CD14-positive monocyte (primary cell): ENCODE results near the gene ATP1A3. TPM values are rescaled to one million over a fixed set of nuclear protein-coding genes. Genes with fewer than 3 reads are reported as not detected.

Experiments
- DNase-seq, 3 donors: peaks; one replicate each; pipeline ENCODE4 v3.0.0-alpha.2; 2011 to 2022
- H2AFZ ChIP-seq: 2 replicates; pipeline ENCODE4 v1.6.0; 2012; ENCODE audit warnings: mild to moderate bottlenecking, low read depth, low read length, inconsistent platforms; ENCODE audit not compliant: insufficient read depth, poor library complexity, severe bottlenecking
- H3K27ac ChIP-seq, 2 donors: 1 replicate in 1 of 2; 2 replicates in 1 of 2; pipeline ENCODE4 v1.5.1; 2012 to 2013; ENCODE audit warnings: low read length in 2 of 2, control low read depth in 1 of 2, inconsistent platforms in 1 of 2, low read depth in 1 of 2, mild to moderate bottlenecking in 1 of 2
- H3K27me3 ChIP-seq, 2 donors: one replicate each; pipeline versions ENCODE4 v1.6.0 to v1.6.1; 2011 to 2013; ENCODE audit warnings: low read length in 2 of 2; ENCODE audit not compliant: control insufficient read depth in 2 of 2, insufficient read depth in 2 of 2
- H3K36me3 ChIP-seq, 2 donors: replicated peaks in 1 of 2; 1 replicate in 1 of 2; 2 replicates in 1 of 2; pipeline versions ENCODE4 v1.5.1 to v1.6.1; 2012 to 2013; ENCODE audit warnings: low read length in 2 of 2, control low read depth in 1 of 2, inconsistent platforms in 1 of 2, mild to moderate bottlenecking in 1 of 2; ENCODE audit not compliant: insufficient read depth in 2 of 2, control insufficient read depth in 1 of 2
- H3K4me1 ChIP-seq, 2 donors: 1 replicate in 1 of 2; 2 replicates in 1 of 2; pipeline versions ENCODE4 v1.5.1 to v1.6.1; 2012 to 2013; ENCODE audit warnings: low read length in 2 of 2, control low read depth in 1 of 2, inconsistent platforms in 1 of 2, mild to moderate bottlenecking in 1 of 2, moderate library complexity in 1 of 2; ENCODE audit not compliant: insufficient read depth in 2 of 2, control insufficient read depth in 1 of 2
- H3K4me2 ChIP-seq: replicated peaks from 2 replicates; pipeline ENCODE3; 2012; ENCODE audit warnings: low read length, moderate library complexity, mild to moderate bottlenecking; ENCODE audit not compliant: poor library complexity, severe bottlenecking; ENCODE audit errors: extremely low read depth
- H3K4me3 ChIP-seq, 3 experiments: fragments of 200-600 bp in 1 of 3; sonication (generic) in 1 of 3; replicated peaks in 1 of 3; 1 replicate in 2 of 3; 2 replicates in 1 of 3; pipeline ENCODE4 v1.5.1; 2011 to 2013; ENCODE audit warnings: low read length in 3 of 3, mild to moderate bottlenecking in 3 of 3, control low read depth in 2 of 3, low read depth in 2 of 3, inconsistent platforms in 1 of 3, moderate library complexity in 1 of 3
- H3K79me2 ChIP-seq: 2 replicates; pipeline ENCODE4 v1.6.0; 2012; ENCODE audit warnings: mild to moderate bottlenecking, control low read depth, inconsistent platforms, low read length, moderate library complexity; ENCODE audit not compliant: insufficient read depth
- H3K9ac ChIP-seq: 2 replicates; pipeline ENCODE4 v1.6.0; 2017; ENCODE audit warnings: low read length, mild to moderate bottlenecking; ENCODE audit not compliant: insufficient read depth, poor library complexity, severe bottlenecking
- H3K9me3 ChIP-seq, 2 donors: replicated peaks in 1 of 2; 1 replicate in 1 of 2; 2 replicates in 1 of 2; pipeline versions ENCODE4 v1.5.1 to v1.6.1; 2012 to 2013; ENCODE audit warnings: low read length in 2 of 2, control low read depth in 1 of 2; ENCODE audit not compliant: control insufficient read depth in 1 of 2, insufficient read depth in 1 of 2
- H4K20me1 ChIP-seq: 2 replicates; pipeline ENCODE4 v1.6.0; 2012; ENCODE audit warnings: mild to moderate bottlenecking, low read length, control low read depth, moderate library complexity; ENCODE audit not compliant: insufficient read depth
- H3K27ac Mint-ChIP-seq, 7 donors: one replicate each; pipeline ENCODE4 v1.8.0; 2020; ENCODE audit warnings: mild to moderate bottlenecking in 7 of 7, mixed read lengths in 7 of 7, moderate library complexity in 6 of 7, inconsistent platforms in 2 of 7
- H3K27me3 Mint-ChIP-seq, 3 donors: one replicate each; pipeline ENCODE4 v1.8.0; 2021 to 2022; ENCODE audit warnings: low read depth in 3 of 3, mild to moderate bottlenecking in 3 of 3, mixed read lengths in 3 of 3, moderate library complexity in 3 of 3, inconsistent platforms in 1 of 3
- H3K36me3 Mint-ChIP-seq, 2 donors: one replicate each; pipeline ENCODE4 v1.8.0; 2020; ENCODE audit warnings: mixed read lengths in 2 of 2, inconsistent platforms in 1 of 2, mild to moderate bottlenecking in 1 of 2
- H3K4me1 Mint-ChIP-seq: one replicate; pipeline ENCODE4 v1.8.0; 2020; ENCODE audit warnings: mild to moderate bottlenecking, mixed read lengths
- H3K4me3 Mint-ChIP-seq, 2 donors: one replicate each; pipeline ENCODE4 v1.8.0; 2020; ENCODE audit warnings: mild to moderate bottlenecking in 2 of 2, mixed read lengths in 2 of 2, moderate library complexity in 1 of 2
- H3K9me3 Mint-ChIP-seq, 7 donors: one replicate each; pipeline ENCODE4 v1.8.0; 2020 to 2022; ENCODE audit warnings: mixed read lengths in 7 of 7, mild to moderate bottlenecking in 6 of 7, moderate library complexity in 6 of 7, inconsistent platforms in 2 of 7
- CTCF ChIP-seq: fragments of 200-600 bp; IDR thresholded peaks from one replicate; pipeline ENCODE4 v1.8.0; 2022; ENCODE audit warnings: antibody characterized with exemption, mild to moderate bottlenecking
- WGBS: methylation state at CpG from one replicate; pipeline ENCODE4 v1.1.5; 2013; ENCODE audit warnings: missing lambda C conversion rate; ENCODE audit not compliant: insufficient coverage; 5-methylcytosine and 5-hydroxymethylcytosine counted together
- intact Hi-C, 2 donors: fragments of 100-400 bp; cut with micrococcal nuclease; formaldehyde crosslinking; loops; one replicate each; pipeline versions ENCODE4 v1.15.0 to v1.15.1; 2023
- polyA plus RNA-seq, 3 donors: library from polyadenylated mRNA; depleted of rRNA in 1 of 3; unstranded in 2 of 3; stranded (reverse) in 1 of 3; fragments of 300-500 nt in 2 of 3; fragments of >200 nt in 1 of 3; fragmentation: Illumina TruSeq in 2 of 3; gene quantifications; 1 replicate in 2 of 3; 2 replicates in 1 of 3; pipeline ENCODE4 v1.2.3, GENCODE V29; 2012 to 2021

ATP1A3 gene
- polyA plus RNA-seq, 3 donors: 0.07 to 0.10 TPM; not detected in 1

DNA sequence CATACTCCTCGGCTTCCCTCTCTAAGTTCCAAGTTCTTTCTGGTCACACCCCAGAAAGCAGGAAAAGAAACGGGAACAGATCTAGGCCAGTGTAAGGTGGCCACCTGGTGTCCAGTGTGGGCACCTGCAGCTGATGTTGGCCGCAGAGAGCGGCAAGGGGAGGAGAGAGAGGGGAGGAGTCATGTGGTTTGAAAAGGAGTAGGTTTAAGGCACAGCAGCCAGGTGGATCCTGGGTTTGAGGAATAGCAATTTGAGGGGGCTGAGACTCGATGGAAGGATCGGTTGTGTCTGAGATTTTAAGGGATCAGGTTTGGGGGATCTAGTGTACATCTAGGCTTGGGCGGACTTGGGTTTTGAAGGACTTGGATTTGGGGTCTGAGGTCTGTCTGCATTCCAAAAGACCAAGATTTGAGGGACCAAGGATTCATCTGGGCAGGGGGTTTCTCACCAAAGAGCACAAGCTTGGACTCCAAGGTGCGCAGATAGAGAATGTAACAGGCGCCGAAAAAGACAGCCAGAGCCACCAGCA, 36.1 kb downstream of the ATP1A3 start:
- intact Hi-C loops: loop anchor here (5.0 kb wide), 2 partner anchors 76 to 96 kb away; partner anchors contain the start of genes RPS19 (in 2 of the 2) and ARHGEF1 (in 1 of the 2)
- peaks cover 0 to 2% (median 0%) of the 10 kb centered on the region in 7 donors for H3K9me3 Mint-ChIP-seq
- peak overlapping the region; percentile 97 for H3K4me2 ChIP-seq
- H3K4me3 ChIP-seq: peak overlapping the region; percentile 66 to 91 (median 91)
- peak; percentile 64 to 73 (median 69) for DNase-seq
- H4K20me1 ChIP-seq: peaks cover 4% of the 10 kb centered on the region
- peaks cover 0 to 6% (median 1%) of the 10 kb centered on the region in 3 donors for H3K27me3 Mint-ChIP-seq
- peaks cover 17 to 24% of the 10 kb centered on the region in 2 donors for H3K36me3 Mint-ChIP-seq
- peak overlapping the region; percentile 94 for H2AFZ ChIP-seq
- WGBS: 22% methylated on average over 9 of the region's 10 CpGs
- no peaks in the 10 kb centered on the region for H3K79me2 ChIP-seq
- H3K4me1 Mint-ChIP-seq: peaks cover 23% of the 10 kb centered on the region
- H3K27ac ChIP-seq: peak overlapping the region in 1 of 2 donors; percentile 84
- no peak overlapping the region for H3K9ac ChIP-seq
- no peaks in the 10 kb centered on the region for H3K27me3 ChIP-seq
- peaks cover 21 to 25% of the 10 kb centered on the region in 2 donors for H3K4me1 ChIP-seq
- peak overlapping the region; percentile 71 to 93 (median 84) for H3K27ac Mint-ChIP-seq
- H3K4me3 Mint-ChIP-seq: peak overlapping the region; percentile 82 to 93
- peak; percentile 88 for TF ChIP-seq CTCF
- peaks cover 0 to 16% of the 10 kb centered on the region in 2 donors for H3K36me3 ChIP-seq
- no peaks in the 10 kb centered on the region for H3K9me3 ChIP-seq

DNA sequence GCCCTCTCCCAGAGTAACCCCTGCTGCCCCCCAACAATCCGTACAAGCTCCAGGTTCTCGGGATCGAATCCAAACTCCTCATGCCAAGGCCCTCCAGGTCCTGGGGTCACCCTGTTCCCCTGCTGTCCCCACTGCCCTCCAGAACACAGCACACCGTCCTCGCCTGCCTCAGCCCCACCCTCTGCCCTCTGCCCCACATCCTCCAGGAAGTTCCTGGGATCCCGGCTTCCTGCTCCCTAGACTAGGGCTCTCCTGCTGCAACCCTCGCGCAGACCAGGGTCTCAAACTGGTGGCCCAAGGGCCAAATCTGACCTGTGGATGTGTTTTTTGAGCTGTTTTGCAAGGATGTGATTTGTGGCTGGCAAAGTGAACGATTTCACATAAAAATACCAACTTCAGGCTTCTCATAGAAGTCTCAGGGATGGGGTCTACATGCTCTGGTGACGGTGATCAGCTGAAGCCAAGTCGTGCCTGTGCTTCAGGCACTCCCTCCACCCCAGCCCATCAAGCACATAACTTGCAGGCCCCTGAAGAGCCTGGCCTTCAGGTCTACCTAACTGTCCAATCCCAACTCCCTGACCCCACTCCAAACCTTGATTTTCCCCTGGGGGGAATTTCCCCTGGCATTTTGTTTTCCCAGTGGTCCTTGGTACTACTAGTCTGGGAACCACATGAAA, 36.7 kb downstream of the ATP1A3 start:
- H3K9me3 ChIP-seq: no peaks in the 10 kb centered on the region
- no peaks in the 10 kb centered on the region for H3K27me3 ChIP-seq
- peaks cover 0 to 16% of the 10 kb centered on the region in 2 donors for H3K36me3 ChIP-seq
- Mint-ChIP-seq H3K9me3 (peaks cover 0 to 2% (median 0%) of the 10 kb centered on the region in 7 donors), H3K4me3 (peak overlapping the region; percentile 82 to 93), H3K36me3 (peaks cover 17 to 24% of the 10 kb centered on the region in 2 donors), H3K27me3 (peaks cover 0 to 6% (median 1%) of the 10 kb centered on the region in 3 donors), H3K4me1 (peaks cover 23% of the 10 kb centered on the region), H3K27ac (peak overlapping the region in 5 of 7 donors; percentile 24 to 93 (median 71))
- DNase-seq: no peak
- no peak overlapping the region for H3K9ac ChIP-seq
- no peak overlapping the region for H2AFZ ChIP-seq
- H3K4me3 ChIP-seq: peak overlapping the region in 1 of 3 experiments; percentile 91
- H3K79me2 ChIP-seq: no peaks in the 10 kb centered on the region
- H3K27ac ChIP-seq: no peak overlapping the region
- peaks cover 21 to 25% of the 10 kb centered on the region in 2 donors for H3K4me1 ChIP-seq
- intact Hi-C loops: loop anchor here (5.0 kb wide), 2 partner anchors 75 to 95 kb away; partner anchors contain the start of genes RPS19 (in 2 of the 2) and ARHGEF1 (in 1 of the 2)
- TF ChIP-seq CTCF: no peak
- 84% methylated on average over 6 of the region's 11 CpGs for WGBS
- H4K20me1 ChIP-seq: peaks cover 4% of the 10 kb centered on the region
- peak overlapping the region; percentile 97 for H3K4me2 ChIP-seq
